Stimulated activated memory B cell treated with anti-CD40 and anti-IgM and Interleukin-4, amounts not matched to agents 10 μg/mL and 1 μg/mL and 100 μg/mL, for 72 hours (primary cell): ENCODE results near the gene SASS6.
A peak's percentile ranks its signal among the peaks of the same experiment; 100 is the strongest.

ENCODE experiments used
- ATAC-seq: fragments of 150-1000 bp; cut with Tn5 transposase; 2 replicates; pipeline ENCODE4 v1.10.0; 2021
- H3K27ac Mint-ChIP-seq: one replicate; pipeline ENCODE4 v1.8.0; 2022; ENCODE audit warnings: mild to moderate bottlenecking, mixed read lengths
- H3K27me3 Mint-ChIP-seq: one replicate; pipeline ENCODE4 v1.8.0; 2022; ENCODE audit warnings: mixed read lengths
- H3K36me3 Mint-ChIP-seq: one replicate; pipeline ENCODE4 v1.8.0; 2022; ENCODE audit warnings: mixed read lengths
- H3K4me1 Mint-ChIP-seq: one replicate; pipeline ENCODE4 v1.8.0; 2022; ENCODE audit warnings: mixed read lengths
- H3K4me3 Mint-ChIP-seq: one replicate; pipeline ENCODE4 v1.8.0; 2022; ENCODE audit warnings: mild to moderate bottlenecking, moderate library complexity, mixed read lengths
- H3K9me3 Mint-ChIP-seq: one replicate; pipeline ENCODE4 v1.8.0; 2022; ENCODE audit warnings: mixed read lengths

Gene SASS6

DNA sequence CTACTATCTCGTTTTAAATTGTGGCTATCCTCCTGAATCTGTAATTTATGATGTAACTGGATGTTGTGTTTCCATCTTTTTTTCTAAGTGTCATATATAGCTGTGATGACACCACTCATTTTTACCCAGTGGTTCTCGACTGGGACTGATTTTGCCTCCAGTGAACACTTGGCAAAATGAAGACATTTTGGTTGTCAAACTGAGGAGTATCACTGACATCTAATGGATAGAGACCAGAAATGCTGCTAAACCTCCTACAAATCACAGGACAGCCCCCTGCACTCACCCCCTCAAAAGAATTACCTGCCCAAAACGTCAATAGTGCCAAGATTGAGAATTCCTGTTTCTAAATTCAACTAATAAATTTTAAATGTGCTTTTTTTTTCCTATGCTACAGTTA, 2.1 kb upstream of the SASS6 start:
- H3K9me3 Mint-ChIP-seq, result no peaks in the 10 kb centered on the region
- no peak overlapping the region for H3K27ac Mint-ChIP-seq
- no peak for ATAC-seq

DNA sequence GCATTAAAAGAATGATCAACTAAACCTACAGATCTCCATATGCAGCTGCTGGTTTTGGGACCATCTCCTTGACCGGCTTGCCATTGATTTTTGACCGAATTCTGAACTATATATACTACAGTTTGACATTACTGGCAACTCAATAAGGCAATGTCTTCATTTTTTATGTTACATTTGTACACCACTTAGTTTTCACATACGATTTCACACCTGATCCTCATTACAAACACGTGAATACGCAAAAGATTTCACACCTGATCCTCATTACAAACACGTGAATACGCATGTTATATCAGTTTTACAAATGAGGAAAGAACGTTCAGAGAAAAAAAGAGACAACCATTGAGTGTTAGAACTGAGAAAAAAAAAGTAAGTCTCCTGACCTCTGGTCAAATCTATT, 1.1 kb downstream of the SASS6 start:
- peaks cover 34% of the 10 kb centered on the region for H3K4me1 Mint-ChIP-seq
- no peak overlapping the region for H3K27ac Mint-ChIP-seq
- no peaks in the 10 kb centered on the region for H3K9me3 Mint-ChIP-seq

More for the DNA sequence above, 2.1 kb upstream of the SASS6 start:
- Mint-ChIP-seq H3K4me3 (no peak overlapping the region), H3K36me3 (peaks cover 20% of the 10 kb centered on the region), H3K4me1 (peaks cover 32% of the 10 kb centered on the region), H3K27me3 (no peaks in the 10 kb centered on the region)

DNA sequence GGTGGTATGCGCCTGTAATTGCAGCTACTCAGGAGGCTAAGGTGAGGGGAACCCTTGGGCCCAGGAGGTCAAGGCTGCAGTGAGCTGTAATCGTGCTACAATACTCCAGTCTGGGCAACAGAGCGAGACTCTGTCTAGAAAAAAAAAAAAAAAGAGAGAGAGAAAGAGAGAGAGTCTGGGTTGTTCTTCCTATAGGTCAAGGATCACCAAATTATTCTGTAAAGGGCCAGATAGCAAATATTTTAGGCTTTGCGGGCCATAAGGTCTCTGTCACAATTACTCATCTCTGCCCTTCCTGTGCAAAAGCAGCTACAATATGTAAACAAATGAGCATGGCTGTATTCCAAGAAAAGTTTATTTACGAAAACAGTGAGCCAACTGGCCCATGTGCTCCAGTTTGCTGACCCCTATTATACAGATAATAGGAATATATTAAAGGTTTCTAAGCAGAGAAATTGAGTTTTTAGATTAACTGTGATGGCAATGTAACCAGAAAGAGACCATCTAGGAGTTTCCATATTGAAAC, 2.1 kb downstream of the SASS6 start:
- Mint-ChIP-seq H3K4me1 (peaks cover 34% of the 10 kb centered on the region), H3K36me3 (peaks cover 5% of the 10 kb centered on the region), H3K27ac (no peak overlapping the region), H3K27me3 (no peaks in the 10 kb centered on the region), H3K9me3 (no peaks in the 10 kb centered on the region), H3K4me3 (no peak overlapping the region)
- no peak for ATAC-seq

More for the DNA sequence above, 1.1 kb downstream of the SASS6 start:
- H3K4me3 Mint-ChIP-seq, result peak overlapping the region; percentile 100
- no peaks in the 10 kb centered on the region for H3K36me3 Mint-ChIP-seq
- no peak for ATAC-seq
- no peaks in the 10 kb centered on the region for H3K27me3 Mint-ChIP-seq

DNA sequence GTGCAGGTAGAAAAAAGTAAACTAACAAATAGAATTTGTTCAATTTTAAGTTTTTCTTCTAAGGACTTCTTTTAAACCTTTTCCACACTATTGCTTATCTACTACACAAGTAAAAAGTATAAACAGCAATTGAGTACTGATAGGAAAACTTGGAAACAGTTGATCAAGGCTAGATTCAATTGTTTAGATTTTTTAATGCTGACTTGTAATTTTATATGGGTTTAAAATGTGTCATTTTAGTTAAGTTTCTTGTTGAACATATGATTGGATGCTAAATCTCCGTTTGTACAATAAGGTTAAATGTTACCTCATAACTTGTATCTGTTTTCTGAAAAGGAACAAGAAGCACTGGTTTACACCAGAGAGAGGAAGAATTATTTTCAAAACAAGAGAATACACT, 5.5 kb downstream of the SASS6 start:
- no peak for ATAC-seq
- no peak overlapping the region for H3K4me3 Mint-ChIP-seq
- H3K36me3 Mint-ChIP-seq, result peaks cover 15% of the 10 kb centered on the region
- no peaks in the 10 kb centered on the region for H3K9me3 Mint-ChIP-seq
- no peaks in the 10 kb centered on the region for H3K27me3 Mint-ChIP-seq
- no peak overlapping the region for H3K27ac Mint-ChIP-seq
- peaks cover 18% of the 10 kb centered on the region for H3K4me1 Mint-ChIP-seq

DNA sequence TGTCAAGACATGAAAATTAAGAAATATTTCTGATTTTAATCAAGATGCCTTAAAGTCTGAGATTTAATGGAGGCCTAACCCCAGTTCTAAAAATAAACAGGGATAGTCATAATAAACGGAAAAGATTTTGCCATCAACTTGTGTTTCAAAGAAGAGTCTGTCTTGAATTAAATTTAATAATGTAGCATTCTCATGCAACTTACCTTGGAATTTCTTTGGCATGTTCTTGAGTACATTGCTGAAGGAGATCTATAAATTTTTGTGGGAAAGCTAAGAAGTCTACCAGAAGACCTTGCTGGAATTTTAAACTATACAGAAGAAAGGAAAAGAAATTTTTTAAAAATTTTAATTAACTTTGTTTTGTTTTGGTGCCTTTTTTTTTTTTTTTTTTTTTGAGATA, 10.6 kb downstream of the SASS6 start:
- Mint-ChIP-seq H3K4me3 (no peak overlapping the region), H3K27me3 (no peaks in the 10 kb centered on the region), H3K27ac (no peak overlapping the region), H3K9me3 (no peaks in the 10 kb centered on the region), H3K4me1 (no peaks in the 10 kb centered on the region), H3K36me3 (peaks cover 27% of the 10 kb centered on the region)
- ATAC-seq, result no peak

DNA sequence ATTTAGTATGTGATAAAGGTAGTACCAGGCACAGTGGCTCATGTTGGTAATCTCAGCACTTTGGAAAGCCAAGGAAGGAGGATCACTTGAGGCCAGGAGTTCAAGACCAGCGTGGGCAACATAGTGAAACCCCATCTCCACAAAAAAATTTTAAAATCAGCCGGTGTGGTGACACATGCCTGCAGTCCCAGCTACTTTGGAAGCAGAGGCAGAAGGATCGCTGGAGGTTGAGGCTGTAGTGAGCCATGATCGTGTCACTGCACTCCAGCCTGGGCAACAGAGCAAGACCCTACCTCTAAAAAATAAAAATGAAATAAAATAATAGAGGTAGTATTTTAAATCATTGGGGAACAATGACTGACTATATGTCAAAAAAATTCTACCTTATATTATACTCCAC, 17.2 kb downstream of the SASS6 start:
- H3K9me3 Mint-ChIP-seq, result no peaks in the 10 kb centered on the region
- no peaks in the 10 kb centered on the region for H3K27me3 Mint-ChIP-seq
- no peak for ATAC-seq
- peaks cover 43% of the 10 kb centered on the region for H3K36me3 Mint-ChIP-seq
- H3K27ac Mint-ChIP-seq, result no peak overlapping the region
- H3K4me1 Mint-ChIP-seq, result no peaks in the 10 kb centered on the region
- no peak overlapping the region for H3K4me3 Mint-ChIP-seq

DNA sequence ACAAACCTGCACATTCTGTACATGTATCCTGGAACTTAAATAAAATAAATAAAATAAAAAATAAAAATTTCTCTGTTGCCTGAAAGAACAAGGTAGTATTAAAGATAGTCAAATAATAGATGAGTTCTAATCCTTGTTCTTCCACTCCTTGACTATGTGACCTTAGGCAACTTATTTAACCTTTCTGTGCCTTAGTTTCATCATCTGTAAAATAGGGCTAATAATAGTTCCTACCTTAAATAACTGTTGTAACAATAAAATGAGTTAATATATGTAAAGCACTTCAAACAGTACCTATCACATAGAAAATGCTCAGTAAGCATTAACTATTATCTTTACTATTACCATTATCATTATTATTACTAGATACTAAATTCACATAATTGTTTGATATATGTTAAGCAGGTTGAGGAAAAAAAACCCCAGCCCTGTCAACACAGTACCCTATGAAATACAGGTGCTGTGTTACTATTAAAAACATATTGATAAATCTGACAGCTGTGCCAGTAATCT, 23.1 kb downstream of the SASS6 start:
- ATAC-seq, result no peak
- no peak overlapping the region for H3K4me3 Mint-ChIP-seq
- H3K9me3 Mint-ChIP-seq, result no peaks in the 10 kb centered on the region
- H3K27me3 Mint-ChIP-seq, result no peaks in the 10 kb centered on the region
- H3K4me1 Mint-ChIP-seq, result no peaks in the 10 kb centered on the region
- H3K36me3 Mint-ChIP-seq, result peaks cover 46% of the 10 kb centered on the region
- no peak overlapping the region for H3K27ac Mint-ChIP-seq

DNA sequence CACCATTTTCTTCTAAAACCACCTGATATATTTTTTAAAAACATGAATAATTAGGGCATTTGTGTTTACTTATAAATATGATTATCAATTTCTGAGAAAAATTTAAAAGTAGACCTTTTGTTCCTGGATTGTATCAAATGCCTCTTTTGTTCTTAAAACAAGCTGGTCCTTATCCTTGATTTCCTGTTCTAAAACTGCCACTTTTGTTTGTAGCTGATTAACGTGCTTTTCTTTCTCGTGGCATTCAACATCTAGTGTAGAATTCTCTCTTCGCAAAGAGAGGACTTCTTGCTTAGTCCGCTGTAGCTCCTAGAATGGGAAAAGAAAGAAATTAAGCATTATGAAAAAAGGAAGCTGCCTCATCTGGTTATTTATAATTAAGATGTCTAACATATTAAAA, 25.0 kb downstream of the SASS6 start:
- Mint-ChIP-seq H3K36me3 (peaks cover 55% of the 10 kb centered on the region), H3K27me3 (no peaks in the 10 kb centered on the region), H3K9me3 (no peaks in the 10 kb centered on the region)

DNA sequence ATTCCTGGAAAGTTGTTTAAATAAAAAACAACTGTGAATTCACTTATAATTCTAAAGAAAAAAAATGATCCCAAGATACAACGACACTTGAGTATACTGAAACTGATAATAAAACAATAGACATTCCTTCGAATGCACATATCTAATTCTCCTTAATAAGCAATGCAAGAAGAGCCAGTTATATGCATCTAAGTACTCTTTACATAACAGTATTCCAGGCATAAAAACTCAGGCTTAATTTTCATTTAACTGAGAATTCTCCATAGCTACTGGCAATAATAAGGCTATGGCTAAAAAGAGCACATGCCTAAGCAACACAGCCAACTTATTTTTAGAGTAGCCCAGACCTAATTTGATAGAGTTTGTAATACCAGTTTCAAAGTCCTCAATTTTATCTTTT, 31.2 kb downstream of the SASS6 start:
- H3K4me3 Mint-ChIP-seq, result no peak overlapping the region
- H3K9me3 Mint-ChIP-seq, result no peaks in the 10 kb centered on the region
- no peaks in the 10 kb centered on the region for H3K27me3 Mint-ChIP-seq
- H3K4me1 Mint-ChIP-seq, result no peaks in the 10 kb centered on the region
- no peak for ATAC-seq
- H3K27ac Mint-ChIP-seq, result no peak overlapping the region
- H3K36me3 Mint-ChIP-seq, result peaks cover 69% of the 10 kb centered on the region

More for the DNA sequence above, 25.0 kb downstream of the SASS6 start:
- H3K27ac Mint-ChIP-seq, result no peak overlapping the region
- no peak overlapping the region for H3K4me3 Mint-ChIP-seq
- H3K4me1 Mint-ChIP-seq, result no peaks in the 10 kb centered on the region
- ATAC-seq, result no peak

DNA sequence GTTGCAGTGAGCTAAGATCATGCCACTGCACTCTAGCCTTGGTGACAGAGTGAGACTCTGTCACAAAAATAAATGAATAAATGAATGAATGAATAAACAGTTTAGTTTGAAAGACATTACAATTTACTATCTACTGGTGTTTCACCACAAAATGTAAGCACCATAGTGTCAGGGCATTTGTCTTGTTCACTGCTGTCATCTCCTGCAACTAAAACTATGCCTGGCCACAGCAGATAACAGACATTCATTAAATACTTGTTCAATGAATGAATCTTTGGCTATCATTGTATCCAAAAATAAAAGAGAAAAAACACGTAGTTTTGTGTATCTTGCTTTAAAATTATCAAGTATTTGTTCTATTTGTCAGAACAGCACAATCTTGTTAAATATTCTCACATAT, 32.5 kb downstream of the SASS6 start:
- Mint-ChIP-seq H3K36me3 (peaks cover 71% of the 10 kb centered on the region), H3K4me1 (no peaks in the 10 kb centered on the region), H3K9me3 (no peaks in the 10 kb centered on the region), H3K4me3 (no peak overlapping the region), H3K27ac (no peak overlapping the region), H3K27me3 (no peaks in the 10 kb centered on the region)
- no peak for ATAC-seq

DNA sequence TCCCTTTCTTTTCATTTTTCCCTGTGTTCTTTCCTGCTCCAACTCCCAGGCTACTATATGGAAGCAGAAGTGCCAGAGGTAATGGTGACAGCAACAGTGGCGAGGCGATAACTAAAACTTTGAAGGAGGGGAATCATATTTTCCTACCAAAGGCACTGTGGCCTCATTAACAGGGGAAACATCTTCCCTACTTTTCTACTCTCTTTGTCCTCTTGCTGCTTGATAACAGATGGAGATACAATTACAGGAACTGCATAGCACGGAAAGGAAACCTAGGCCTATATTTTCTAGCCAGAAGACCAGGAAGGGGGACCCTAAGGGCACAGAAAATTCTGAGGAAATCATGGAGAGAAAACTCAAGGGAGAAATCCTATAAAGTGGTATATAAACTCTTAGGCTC, 42.3 kb downstream of the SASS6 start:
- H3K27ac Mint-ChIP-seq, result no peak overlapping the region

DNA sequence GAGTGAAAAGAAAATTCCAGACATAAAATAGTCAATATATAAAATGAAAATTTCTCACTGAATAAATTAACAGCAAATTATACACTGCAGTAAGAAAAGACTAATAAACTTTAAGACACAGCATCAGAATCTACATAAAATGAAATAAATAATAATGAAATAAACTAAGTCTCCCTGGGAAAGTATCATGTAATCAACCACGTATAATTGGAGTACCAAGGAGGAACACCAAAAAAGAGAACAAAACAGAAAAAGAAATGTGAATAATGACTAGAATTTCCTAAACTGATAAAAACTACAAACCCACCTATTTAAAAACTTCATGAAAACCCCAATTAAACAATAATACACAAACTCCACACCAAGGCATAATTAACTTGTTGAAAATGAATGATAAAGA, 43.6 kb downstream of the SASS6 start:
- Mint-ChIP-seq H3K27ac (no peak overlapping the region), H3K36me3 (peaks cover 50% of the 10 kb centered on the region), H3K4me3 (no peak overlapping the region), H3K4me1 (no peaks in the 10 kb centered on the region), H3K27me3 (no peaks in the 10 kb centered on the region), H3K9me3 (no peaks in the 10 kb centered on the region)
- no peak for ATAC-seq

More for the DNA sequence above, 42.3 kb downstream of the SASS6 start:
- H3K27me3 Mint-ChIP-seq, result no peaks in the 10 kb centered on the region
- no peaks in the 10 kb centered on the region for H3K9me3 Mint-ChIP-seq
- H3K4me1 Mint-ChIP-seq, result no peaks in the 10 kb centered on the region
- ATAC-seq, result no peak
- no peak overlapping the region for H3K4me3 Mint-ChIP-seq
- H3K36me3 Mint-ChIP-seq, result peaks cover 56% of the 10 kb centered on the region

DNA sequence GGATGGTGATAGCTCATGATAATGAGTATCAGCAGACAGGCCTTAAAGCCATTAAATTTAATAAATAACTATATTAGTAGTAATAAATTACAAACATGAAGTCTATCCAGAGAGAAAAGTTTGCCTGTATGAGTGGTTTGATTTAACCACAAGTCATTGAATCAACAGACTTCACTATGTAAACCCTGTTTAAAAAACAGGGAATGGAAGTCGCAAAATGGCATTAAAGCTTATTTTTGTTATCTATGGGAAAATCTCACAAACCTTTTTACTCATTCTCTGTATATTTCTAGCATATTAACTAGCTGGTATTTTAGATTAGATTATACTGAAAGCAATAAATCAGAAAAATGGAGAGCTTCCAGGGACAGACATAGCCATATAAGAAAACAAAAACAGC, 45.3 kb downstream of the SASS6 start:
- no peaks in the 10 kb centered on the region for H3K4me1 Mint-ChIP-seq
- H3K27ac Mint-ChIP-seq, result no peak overlapping the region
- no peak overlapping the region for H3K4me3 Mint-ChIP-seq
- H3K36me3 Mint-ChIP-seq, result peaks cover 36% of the 10 kb centered on the region
- H3K27me3 Mint-ChIP-seq, result no peaks in the 10 kb centered on the region
- H3K9me3 Mint-ChIP-seq, result no peaks in the 10 kb centered on the region
- no peak for ATAC-seq

DNA sequence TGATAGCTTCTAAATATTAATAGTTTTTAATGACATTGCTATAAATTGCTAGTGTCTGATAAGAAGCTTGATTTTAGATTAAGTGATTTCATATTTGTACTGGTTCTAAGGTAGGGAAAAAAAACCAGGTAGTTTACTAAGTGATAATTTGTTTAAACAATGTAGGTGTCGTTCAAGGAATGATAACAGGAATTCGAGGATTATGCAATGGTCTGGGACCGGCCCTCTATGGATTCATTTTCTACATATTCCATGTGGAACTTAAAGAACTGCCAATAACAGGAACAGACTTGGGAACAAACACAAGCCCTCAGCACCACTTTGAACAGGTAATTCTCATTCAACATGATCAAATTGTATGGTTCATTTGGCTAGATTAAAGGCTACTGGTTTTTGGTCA, 52.4 kb downstream of the SASS6 start:
- Mint-ChIP-seq H3K9me3 (no peaks in the 10 kb centered on the region), H3K4me3 (no peak overlapping the region), H3K27ac (no peak overlapping the region), H3K4me1 (peaks cover 4% of the 10 kb centered on the region), H3K36me3 (peaks cover 28% of the 10 kb centered on the region), H3K27me3 (no peaks in the 10 kb centered on the region)
- no peak for ATAC-seq

DNA sequence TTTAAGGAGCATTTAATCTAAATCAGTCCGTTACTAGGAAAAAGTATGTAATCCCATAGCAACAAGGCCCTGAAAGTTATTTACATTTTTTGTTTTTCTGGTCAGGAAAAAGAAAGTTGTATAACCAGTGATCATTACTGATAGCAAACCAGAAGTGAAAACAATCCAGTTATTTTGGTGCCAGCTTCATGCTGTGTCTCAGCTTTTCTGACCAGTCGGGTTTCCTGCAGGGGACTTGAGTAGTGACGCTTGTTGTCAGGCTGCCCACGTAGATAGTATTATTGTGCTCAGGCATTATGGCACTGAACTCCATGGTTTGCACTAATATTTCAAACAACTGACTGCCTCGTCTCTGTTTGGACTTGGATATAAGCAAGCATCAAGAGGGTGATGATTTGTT, 55.2 kb downstream of the SASS6 start:
- H3K27me3 Mint-ChIP-seq, result no peaks in the 10 kb centered on the region
- no peak for ATAC-seq
- H3K4me3 Mint-ChIP-seq, result no peak overlapping the region
- peaks cover 4% of the 10 kb centered on the region for H3K4me1 Mint-ChIP-seq
- peak overlapping the region; percentile 54 for H3K27ac Mint-ChIP-seq
- H3K36me3 Mint-ChIP-seq, result peaks cover 49% of the 10 kb centered on the region
- H3K9me3 Mint-ChIP-seq, result no peaks in the 10 kb centered on the region

DNA sequence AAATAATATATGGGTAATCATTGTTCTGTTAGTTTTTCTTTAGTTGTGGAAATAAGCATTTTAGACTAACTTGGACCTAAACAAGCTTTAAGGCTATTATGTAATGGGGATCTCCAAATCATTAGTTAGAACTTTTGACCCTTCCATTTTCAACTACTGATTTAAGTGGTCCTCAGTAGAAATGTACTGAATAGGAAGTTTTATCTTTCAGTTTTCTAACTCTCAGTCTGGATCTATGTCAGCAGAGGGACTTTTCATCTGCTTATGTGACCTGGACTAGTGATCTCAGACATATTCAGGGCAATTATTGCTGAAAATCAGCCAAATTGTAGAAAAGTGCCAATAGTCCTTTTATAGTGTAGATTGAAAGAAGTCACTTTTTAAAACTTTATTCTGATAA, 56.0 kb downstream of the SASS6 start:
- H3K27me3 Mint-ChIP-seq, result no peaks in the 10 kb centered on the region
- peaks cover 57% of the 10 kb centered on the region for H3K36me3 Mint-ChIP-seq
- H3K9me3 Mint-ChIP-seq, result no peaks in the 10 kb centered on the region
- ATAC-seq, result peak; percentile 51
- peak overlapping the region; percentile 54 for H3K27ac Mint-ChIP-seq
- no peak overlapping the region for H3K4me3 Mint-ChIP-seq
- peaks cover 4% of the 10 kb centered on the region for H3K4me1 Mint-ChIP-seq

DNA sequence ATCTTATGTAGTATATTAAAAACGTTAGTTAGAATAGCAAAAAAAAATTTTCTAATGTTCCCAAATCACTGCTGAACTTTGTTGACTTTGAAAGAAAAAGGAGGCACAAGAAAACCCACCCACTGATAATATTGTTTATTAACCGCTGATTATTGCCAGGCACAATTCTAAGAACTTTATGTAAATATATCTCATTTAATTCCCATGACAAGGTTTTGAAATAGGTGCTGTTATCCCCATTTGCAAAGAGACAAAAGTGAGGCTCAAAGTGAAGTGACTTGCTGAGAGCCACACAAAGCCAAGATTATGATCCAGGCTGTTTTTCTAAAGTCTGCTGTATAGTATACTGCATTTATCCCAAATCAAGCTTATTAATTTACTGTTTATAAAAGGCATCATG, 56.4 kb downstream of the SASS6 start:
- peaks cover 4% of the 10 kb centered on the region for H3K4me1 Mint-ChIP-seq

More for the DNA sequence above, 56.4 kb downstream of the SASS6 start:
- peaks cover 61% of the 10 kb centered on the region for H3K36me3 Mint-ChIP-seq
- H3K9me3 Mint-ChIP-seq, result no peaks in the 10 kb centered on the region
- no peaks in the 10 kb centered on the region for H3K27me3 Mint-ChIP-seq
- no peak overlapping the region for H3K4me3 Mint-ChIP-seq
- H3K27ac Mint-ChIP-seq, result peak overlapping the region; percentile 54
- no peak for ATAC-seq
